ENCODE data around the gene NLRP2B. TPM values are rescaled to one million over a fixed set of nuclear protein-coding genes. Genes with fewer than 3 reads are reported as not detected.
"Not testable (repeated sequence)": the region's sequence is repeated elsewhere in the genome, so short reads cannot be mapped to it uniquely, and the experiment has no call there.

Gene NLRP2B
- total RNA-seq, 1 donor, result not detected

DNA sequence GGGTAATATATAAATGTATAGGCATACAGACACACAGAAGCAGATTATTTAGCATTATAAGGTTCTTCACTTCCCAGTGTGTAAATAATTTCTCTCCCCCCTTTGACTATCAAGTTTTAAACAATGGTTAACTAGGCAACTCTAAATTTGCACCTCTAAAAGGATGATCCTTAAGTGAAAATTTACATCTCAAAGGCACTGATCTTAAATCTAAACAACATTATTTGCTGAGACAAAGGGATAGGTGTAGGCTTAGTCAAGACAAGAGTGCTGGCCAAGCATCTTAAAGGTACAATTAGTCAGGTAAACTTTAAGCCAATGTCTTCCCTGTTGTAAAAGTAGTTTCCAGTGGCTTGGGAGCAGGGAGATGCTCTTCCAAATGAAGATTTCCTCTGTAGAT lies 33.0 kb downstream of the NLRP2B start:
- Histone ChIP-seq H3K4me1 (ENCODE audit: insufficient read depth, low read length) (no peaks in the 10 kb centered on the region), H3K27ac (ENCODE audit: low read depth, low read length) (no peak overlapping the region), H4K20me1 (ENCODE audit: insufficient read depth, low read length) (no peaks in the 10 kb centered on the region), H3K27me3 (ENCODE audit: insufficient read depth, low read length) (no peaks in the 10 kb centered on the region), H2AFZ (ENCODE audit: low read length) (no peak overlapping the region), H3K9me3 (ENCODE audit: low read depth, low read length) (no peaks in the 10 kb centered on the region), H3K79me2 (ENCODE audit: insufficient read depth, low read length) (no peaks in the 10 kb centered on the region), H3K4me2 (ENCODE audit: insufficient read depth, low read length) (no peak overlapping the region), H3K36me3 (ENCODE audit: insufficient read depth, low read length) (no peaks in the 10 kb centered on the region), H3K4me3 (ENCODE audit: insufficient read depth, low read length) (no peak overlapping the region)
- no peak for TF ChIP-seq CTCF (IDR thresholded peaks at IDR 0.05; ENCODE audit: extremely low read depth, low read depth, low read length)
- DNase-seq (ENCODE audit: insufficient read length, low spot score, missing footprints), result no peak

DNA sequence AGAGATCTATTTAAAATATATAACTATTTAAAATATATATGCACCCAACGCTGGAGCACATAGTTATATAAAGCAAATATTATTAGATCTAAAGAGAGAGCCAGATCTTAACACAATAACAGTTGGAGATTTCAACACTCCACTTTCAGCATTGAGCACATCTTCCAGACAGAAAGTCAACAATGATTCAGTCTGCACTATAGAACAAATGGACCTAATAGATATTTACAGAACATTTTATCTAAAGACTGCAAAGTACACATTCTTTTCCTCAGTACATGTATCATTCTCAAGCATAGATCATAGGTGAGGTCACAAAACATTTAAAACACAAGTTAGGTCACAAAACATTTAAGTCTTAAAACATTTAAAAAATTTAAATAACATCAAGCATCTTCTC lies 36.4 kb downstream of the NLRP2B start:
- no peak for TF ChIP-seq CTCF (IDR thresholded peaks at IDR 0.05; ENCODE audit: extremely low read depth, low read depth, low read length)
- H3K79me2 ChIP-seq (ENCODE audit: insufficient read depth, low read length), result no peaks in the 10 kb centered on the region
- no peak overlapping the region for H3K27ac ChIP-seq (ENCODE audit: low read depth, low read length)

DNA sequence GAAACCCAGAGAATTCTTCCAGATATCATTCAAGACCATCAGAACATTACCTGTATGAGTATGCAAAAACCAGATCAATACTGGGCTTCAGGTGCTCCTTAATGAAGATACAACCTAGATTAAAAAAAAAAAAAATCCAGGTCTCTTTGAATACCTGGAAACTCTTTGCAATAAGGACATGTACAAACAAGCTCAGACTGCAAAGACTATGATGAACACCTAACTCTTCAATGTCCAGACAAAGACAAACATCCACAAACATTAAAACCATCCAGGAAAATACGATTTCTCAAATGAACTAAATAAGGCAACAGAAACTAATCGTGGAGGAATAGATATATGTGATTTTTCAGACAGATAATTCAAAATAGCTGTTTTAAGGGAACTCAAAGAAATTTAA lies 38.7 kb downstream of the NLRP2B start:
- Histone ChIP-seq H3K36me3 (ENCODE audit: insufficient read depth, low read length) (no peaks in the 10 kb centered on the region), H3K4me1 (ENCODE audit: insufficient read depth, low read length) (no peaks in the 10 kb centered on the region), H4K20me1 (ENCODE audit: insufficient read depth, low read length) (no peaks in the 10 kb centered on the region), H3K27ac (ENCODE audit: low read depth, low read length) (no peak overlapping the region), H2AFZ (ENCODE audit: low read length) (no peak overlapping the region), H3K4me3 (ENCODE audit: insufficient read depth, low read length) (no peak overlapping the region), H3K79me2 (ENCODE audit: insufficient read depth, low read length) (no peaks in the 10 kb centered on the region), H3K4me2 (ENCODE audit: insufficient read depth, low read length) (no peak overlapping the region), H3K9me3 (ENCODE audit: low read depth, low read length) (no peaks in the 10 kb centered on the region), H3K27me3 (ENCODE audit: insufficient read depth, low read length) (no peaks in the 10 kb centered on the region)
- no peak for TF ChIP-seq CTCF (IDR thresholded peaks at IDR 0.05; ENCODE audit: extremely low read depth, low read depth, low read length)
- DNase-seq (ENCODE audit: insufficient read length, low spot score, missing footprints), result no peak

More for the DNA sequence above, 36.4 kb downstream of the NLRP2B start:
- H3K4me3 ChIP-seq (ENCODE audit: insufficient read depth, low read length), result no peak overlapping the region
- H2AFZ ChIP-seq (ENCODE audit: low read length), result no peak overlapping the region
- no peak for DNase-seq (ENCODE audit: insufficient read length, low spot score, missing footprints)
- H3K36me3 ChIP-seq (ENCODE audit: insufficient read depth, low read length), result no peaks in the 10 kb centered on the region
- H3K9me3 ChIP-seq (ENCODE audit: low read depth, low read length), result no peaks in the 10 kb centered on the region
- H4K20me1 ChIP-seq (ENCODE audit: insufficient read depth, low read length), result no peaks in the 10 kb centered on the region
- H3K4me2 ChIP-seq (ENCODE audit: insufficient read depth, low read length), result no peak overlapping the region
- no peaks in the 10 kb centered on the region for H3K27me3 ChIP-seq (ENCODE audit: insufficient read depth, low read length)
- H3K4me1 ChIP-seq (ENCODE audit: insufficient read depth, low read length), result no peaks in the 10 kb centered on the region

GRCh38 chrX:57640674-57641016 lies 39.4 kb downstream of the NLRP2B start:
- no peaks in the 10 kb centered on the region for H3K9me3 ChIP-seq (ENCODE audit: low read depth, low read length)
- H3K79me2 ChIP-seq (ENCODE audit: insufficient read depth, low read length), result no peaks in the 10 kb centered on the region
- no peak overlapping the region for H3K4me2 ChIP-seq (ENCODE audit: insufficient read depth, low read length)
- H3K27ac ChIP-seq (ENCODE audit: low read depth, low read length), result no peak overlapping the region
- TF ChIP-seq CTCF (IDR thresholded peaks at IDR 0.05; ENCODE audit: extremely low read depth, low read depth, low read length), result no peak
- no peaks in the 10 kb centered on the region for H3K27me3 ChIP-seq (ENCODE audit: insufficient read depth, low read length)
- H2AFZ ChIP-seq (ENCODE audit: low read length), result no peak overlapping the region
- H4K20me1 ChIP-seq (ENCODE audit: insufficient read depth, low read length), result no peaks in the 10 kb centered on the region
- no peaks in the 10 kb centered on the region for H3K36me3 ChIP-seq (ENCODE audit: insufficient read depth, low read length)
- H3K4me3 ChIP-seq (ENCODE audit: insufficient read depth, low read length), result no peak overlapping the region
- DNase-seq (ENCODE audit: insufficient read length, low spot score, missing footprints), result no peak
- no peaks in the 10 kb centered on the region for H3K4me1 ChIP-seq (ENCODE audit: insufficient read depth, low read length)

- not testable (repeated sequence) for H3K9me3 ChIP-seq (ENCODE audit: low read depth, low read length); H3K4me1 ChIP-seq (ENCODE audit: insufficient read depth, low read length); H4K20me1 ChIP-seq (ENCODE audit: insufficient read depth, low read length); H3K4me3 ChIP-seq (ENCODE audit: insufficient read depth, low read length); DNase-seq (ENCODE audit: insufficient read length, low spot score, missing footprints); H3K4me2 ChIP-seq (ENCODE audit: insufficient read depth, low read length); H3K27me3 ChIP-seq (ENCODE audit: insufficient read depth, low read length); H3K79me2 ChIP-seq (ENCODE audit: insufficient read depth, low read length); H2AFZ ChIP-seq (ENCODE audit: low read length); H3K27ac ChIP-seq (ENCODE audit: low read depth, low read length); H3K36me3 ChIP-seq (ENCODE audit: insufficient read depth, low read length)
These were observed 50.6 kb downstream of the NLRP2B start for GRCh38 chrX:57629438-57629837.
